Measurements from ENCODE around the gene ZNF385B.
A peak's percentile ranks its signal among the peaks of the same experiment; 100 is the strongest.

ZNF385B gene

GRCh38 chr2:179541586-179541985, 319.8 kb downstream of the ZNF385B start:
- no peak overlapping the region for H3K4me3 ChIP-seq (ENCODE audit: low read depth, low read length)
- no peak for TF ChIP-seq CTCF (conservative IDR thresholded peaks at IDR 0.05; ENCODE audit: low read depth, low read length)
- no peak for DNase-seq (ENCODE audit: low read depth)

GRCh38 chr2:179539124-179539511, 322.3 kb downstream of the ZNF385B start:
- TF ChIP-seq CTCF (conservative IDR thresholded peaks at IDR 0.05; ENCODE audit: low read depth, low read length): no peak
- H3K4me3 ChIP-seq (ENCODE audit: low read depth, low read length): no peak overlapping the region
- DNase-seq (ENCODE audit: low read depth): no peak

- DNase-seq (ENCODE audit: low read depth): peak; percentile 21
- TF ChIP-seq CTCF (conservative IDR thresholded peaks at IDR 0.05; ENCODE audit: low read depth, low read length): no peak
- H3K4me3 ChIP-seq (ENCODE audit: low read depth, low read length): no peak overlapping the region
These were observed 322.8 kb downstream of the ZNF385B start for GRCh38 chr2:179538406-179539123.

- TF ChIP-seq CTCF (conservative IDR thresholded peaks at IDR 0.05; ENCODE audit: low read depth, low read length): no peak
- DNase-seq (ENCODE audit: low read depth): peak; percentile 43
- H3K4me3 ChIP-seq (ENCODE audit: low read depth, low read length): no peak overlapping the region
These were observed 325.2 kb downstream of the ZNF385B start for GRCh38 chr2:179536185-179536584.

GRCh38 chr2:179533875-179534274, 327.5 kb downstream of the ZNF385B start:
- no peak overlapping the region for H3K4me3 ChIP-seq (ENCODE audit: low read depth, low read length)
- no peak for DNase-seq (ENCODE audit: low read depth)
- no peak for TF ChIP-seq CTCF (conservative IDR thresholded peaks at IDR 0.05; ENCODE audit: low read depth, low read length)

- no peak for TF ChIP-seq CTCF (conservative IDR thresholded peaks at IDR 0.05; ENCODE audit: low read depth, low read length)
- no peak overlapping the region for H3K4me3 ChIP-seq (ENCODE audit: low read depth, low read length)
- DNase-seq (ENCODE audit: low read depth): no peak
These were observed 328.5 kb downstream of the ZNF385B start for GRCh38 chr2:179532863-179533278.

GRCh38 chr2:179528576-179529069, 332.8 kb downstream of the ZNF385B start:
- TF ChIP-seq CTCF (conservative IDR thresholded peaks at IDR 0.05; ENCODE audit: low read depth, low read length): no peak
- no peak overlapping the region for H3K4me3 ChIP-seq (ENCODE audit: low read depth, low read length)
- no peak for DNase-seq (ENCODE audit: low read depth)

Data from choroid plexus epithelial cell (primary cell).